ENCODE measurements around the gene BCS1L.
A peak's percentile ranks its signal among the peaks of the same experiment; 100 is the strongest.

BCS1L gene, protein sequence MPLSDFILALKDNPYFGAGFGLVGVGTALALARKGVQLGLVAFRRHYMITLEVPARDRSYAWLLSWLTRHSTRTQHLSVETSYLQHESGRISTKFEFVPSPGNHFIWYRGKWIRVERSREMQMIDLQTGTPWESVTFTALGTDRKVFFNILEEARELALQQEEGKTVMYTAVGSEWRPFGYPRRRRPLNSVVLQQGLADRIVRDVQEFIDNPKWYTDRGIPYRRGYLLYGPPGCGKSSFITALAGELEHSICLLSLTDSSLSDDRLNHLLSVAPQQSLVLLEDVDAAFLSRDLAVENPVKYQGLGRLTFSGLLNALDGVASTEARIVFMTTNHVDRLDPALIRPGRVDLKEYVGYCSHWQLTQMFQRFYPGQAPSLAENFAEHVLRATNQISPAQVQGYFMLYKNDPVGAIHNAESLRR

GRCh38 chr2:218659258-218659987 lies at the start of gene BCS1L, which contains the start of gene ZNF142:
BCS1L (plus strand) TSS chr2:218659683; CDS start chr2:218660988, 1,305 bp downstream.
ZNF142 (minus strand) TSS chr2:218659623; CDS start chr2:218656429, 3,194 bp downstream.
- peak within 1 kb of the TSS; percentile 84 for H3K4me3 ChIP-seq (ENCODE audit: low read depth, low read length)
- TF ChIP-seq CTCF (IDR thresholded peaks at IDR 0.05; ENCODE audit: insufficient read depth, low read depth, low read length, missing control alignments) = no peak
- DNase-seq (ENCODE audit: low read depth) = peak; percentile 94

DNA sequence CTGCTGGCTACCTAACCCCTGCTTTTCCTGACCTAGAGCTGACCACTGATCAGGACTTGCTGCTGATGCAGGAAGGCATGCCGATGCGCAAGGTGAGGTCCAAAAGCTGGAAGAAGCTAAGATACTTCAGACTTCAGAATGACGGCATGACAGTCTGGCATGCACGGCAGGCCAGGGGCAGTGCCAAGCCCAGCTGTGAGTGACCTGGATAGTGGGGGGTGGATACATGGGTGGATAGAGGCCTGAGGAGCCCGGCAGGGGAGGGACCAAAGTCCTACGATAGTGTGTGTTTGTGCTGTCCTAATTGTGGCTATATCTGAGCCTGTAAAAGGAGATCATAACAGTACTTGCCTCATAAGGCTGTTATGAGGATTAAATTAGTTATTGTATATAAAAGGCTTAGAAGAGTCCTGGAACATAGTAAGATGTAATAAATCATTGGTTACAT lies 43.6 kb upstream of the BCS1L start:
- no peak for DNase-seq (ENCODE audit: low read depth)
- no peak overlapping the region for H3K4me3 ChIP-seq (ENCODE audit: low read depth, low read length)
- no peak for TF ChIP-seq CTCF (IDR thresholded peaks at IDR 0.05; ENCODE audit: insufficient read depth, low read depth, low read length, missing control alignments)

GRCh38 chr2:218618102-218618860 lies 41.2 kb upstream of the BCS1L start:
- no peak overlapping the region for H3K4me3 ChIP-seq (ENCODE audit: low read depth, low read length)
- TF ChIP-seq CTCF (IDR thresholded peaks at IDR 0.05; ENCODE audit: insufficient read depth, low read depth, low read length, missing control alignments) = no peak
- no peak for DNase-seq (ENCODE audit: low read depth)

- DNase-seq (ENCODE audit: low read depth) = no peak
- no peak for TF ChIP-seq CTCF (IDR thresholded peaks at IDR 0.05; ENCODE audit: insufficient read depth, low read depth, low read length, missing control alignments)
- no peak overlapping the region for H3K4me3 ChIP-seq (ENCODE audit: low read depth, low read length)
Observed at GRCh38 chr2:218621007-218621406, 38.5 kb upstream of the BCS1L start.

- no peak for DNase-seq (ENCODE audit: low read depth)
- TF ChIP-seq CTCF (IDR thresholded peaks at IDR 0.05; ENCODE audit: insufficient read depth, low read depth, low read length, missing control alignments) = no peak
- no peak overlapping the region for H3K4me3 ChIP-seq (ENCODE audit: low read depth, low read length)
Observed at GRCh38 chr2:218622606-218623365, 36.7 kb upstream of the BCS1L start.

GRCh38 chr2:218623366-218623705 lies 36.1 kb upstream of the BCS1L start:
- TF ChIP-seq CTCF (IDR thresholded peaks at IDR 0.05; ENCODE audit: insufficient read depth, low read depth, low read length, missing control alignments) = no peak
- no peak overlapping the region for H3K4me3 ChIP-seq (ENCODE audit: low read depth, low read length)
- DNase-seq (ENCODE audit: low read depth) = no peak

Data from GM12865 (cell line).